GM21737 (cell line): ENCODE data around the gene ARAP1.

Source experiments
- ATAC-seq: cut with Tn5 transposase; IDR thresholded peaks from one replicate; pipeline ENCODE4 v1.9.1; 2021; ENCODE audit warnings: mild to moderate bottlenecking, moderate library complexity; ENCODE audit not compliant: unreplicated experiment

ARAP1 gene

GRCh38 chr11:72668629-72669347 lies 83.4 kb downstream of the ARAP1 start:
- peak; percentile 82 for ATAC-seq

- no peak for ATAC-seq
Observed at GRCh38 chr11:72665911-72666472, 86.2 kb downstream of the ARAP1 start.

DNA sequence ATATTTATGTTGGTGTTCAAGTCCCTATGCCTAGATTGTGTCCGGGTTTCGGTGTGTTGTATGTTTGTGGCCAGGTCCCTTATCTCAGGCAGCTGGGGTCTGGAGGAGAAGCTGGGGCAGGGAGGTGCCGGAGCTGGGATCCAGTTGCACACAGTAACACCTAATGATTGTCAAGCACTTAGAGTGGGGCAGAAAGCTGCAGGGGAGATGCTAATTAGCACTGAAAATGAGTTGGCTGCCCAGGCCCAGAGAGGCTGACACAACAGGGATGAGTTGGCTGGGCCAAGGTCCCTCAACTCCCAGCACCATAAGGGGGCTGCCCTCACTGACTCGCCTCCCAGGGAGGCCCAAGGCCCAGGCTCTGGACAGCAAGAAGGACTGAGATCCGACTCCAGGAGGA lies 90.2 kb downstream of the ARAP1 start:
- no peak for ATAC-seq

- no peak for ATAC-seq
Observed at GRCh38 chr11:72661486-72661885, 90.7 kb downstream of the ARAP1 start.

DNA sequence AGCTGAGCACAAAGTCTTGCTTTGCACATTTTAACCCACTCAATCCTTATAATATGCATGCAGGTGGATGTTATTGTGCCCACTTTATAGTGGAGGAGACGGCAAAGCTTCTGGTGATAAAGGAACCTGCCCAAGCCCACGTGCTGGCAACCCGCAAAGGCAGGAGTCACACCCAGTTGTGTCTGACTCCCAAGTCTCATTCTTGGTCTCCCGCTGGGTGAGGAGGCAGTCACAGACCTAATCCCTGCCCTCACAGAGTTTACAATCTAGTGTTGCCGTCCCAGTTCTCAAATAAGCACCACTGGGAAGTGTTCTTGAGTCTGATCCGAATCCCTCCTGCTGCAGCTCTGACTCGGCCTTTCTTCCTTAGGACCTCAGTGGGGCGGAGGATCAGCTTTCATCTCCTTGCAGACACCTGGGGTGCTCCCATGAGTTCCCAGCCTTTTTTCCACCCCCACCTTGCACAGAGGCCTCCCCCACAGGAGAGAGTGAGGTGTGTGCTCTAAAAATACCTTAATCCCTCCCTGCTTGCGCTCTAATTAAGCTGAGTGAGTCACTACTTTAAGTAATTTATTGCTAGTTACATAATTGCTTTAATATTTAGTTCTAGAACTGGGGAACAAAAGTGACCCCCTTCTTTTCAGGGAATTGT lies 93.1 kb downstream of the ARAP1 start:
- no peak for ATAC-seq

DNA sequence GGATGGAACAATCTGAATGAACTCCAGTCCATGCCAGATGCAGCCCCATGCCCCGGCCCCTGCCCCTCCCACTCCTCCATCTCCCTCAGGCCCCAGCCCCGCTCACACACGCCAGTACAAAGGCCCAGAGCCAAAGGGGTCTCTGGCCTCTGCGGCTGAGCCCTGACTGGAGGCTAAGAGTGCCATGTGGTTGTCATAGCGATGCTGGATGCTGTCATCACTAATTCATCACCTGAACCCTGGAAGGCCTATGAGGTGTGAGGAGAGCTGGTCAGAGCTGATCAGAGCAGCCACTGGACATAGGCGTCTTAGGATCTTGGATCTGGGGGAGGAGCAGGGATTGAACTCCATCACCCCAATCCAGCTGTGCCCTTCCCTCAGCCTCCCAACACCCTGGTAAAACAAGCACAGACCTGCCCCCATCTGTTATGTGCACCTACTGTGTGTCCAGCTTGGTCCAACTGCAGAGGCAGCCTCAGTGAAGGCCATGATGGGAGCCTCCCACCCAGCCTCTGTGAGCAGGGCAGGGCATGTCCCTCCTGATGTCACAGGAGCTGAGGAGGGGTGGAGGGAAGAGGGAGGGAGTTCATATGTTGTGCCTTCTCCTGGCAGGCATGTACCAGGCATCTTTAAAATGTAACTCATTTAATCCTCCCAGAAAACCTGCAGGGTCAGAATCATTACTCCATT lies 94.7 kb downstream of the ARAP1 start:
- ATAC-seq, result no peak

- no peak for ATAC-seq
Observed at GRCh38 chr11:72655896-72656464, 96.2 kb downstream of the ARAP1 start.

GRCh38 chr11:72655014-72655413 lies 97.2 kb downstream of the ARAP1 start:
- ATAC-seq, result no peak

- ATAC-seq, result no peak
Observed at GRCh38 chr11:72653649-72654048, 98.6 kb downstream of the ARAP1 start.

DNA sequence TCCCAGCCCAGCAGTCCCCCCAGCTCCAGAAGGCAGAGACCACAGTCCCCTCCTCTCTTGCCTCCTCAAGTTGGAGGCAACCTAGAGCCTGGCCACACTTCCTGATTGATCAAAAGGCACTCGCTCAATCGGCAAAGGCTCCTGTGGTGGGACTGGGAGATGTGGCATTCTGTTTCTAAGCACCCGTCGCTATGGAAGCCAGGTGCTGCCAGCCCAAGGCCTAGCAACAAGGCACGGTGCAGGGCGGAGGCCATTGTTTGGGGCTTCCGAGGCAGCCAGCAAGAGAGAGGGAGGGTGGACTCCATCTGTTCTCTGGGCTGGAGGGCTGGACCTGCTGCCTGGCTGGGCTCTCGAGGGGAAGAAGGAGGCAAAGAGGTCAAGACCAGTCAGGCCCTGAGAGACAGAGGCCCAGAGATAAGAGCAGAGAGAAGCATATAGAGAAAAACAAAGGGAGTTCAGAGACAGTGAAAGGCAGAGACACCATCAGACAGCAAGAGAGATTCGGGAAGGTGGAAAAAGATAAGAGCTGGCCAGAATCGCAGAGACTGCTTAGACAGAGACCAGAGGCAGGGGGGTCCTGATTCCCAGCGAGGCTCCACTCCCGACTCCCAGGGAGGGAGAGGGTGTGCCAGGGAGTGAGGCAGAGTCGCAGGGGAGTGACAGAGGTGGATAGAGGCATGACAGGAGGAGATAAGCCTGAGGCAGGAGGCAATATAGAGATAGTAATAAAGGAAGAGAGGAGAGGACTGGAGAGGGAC lies 99.2 kb downstream of the ARAP1 start:
- no peak for ATAC-seq

DNA sequence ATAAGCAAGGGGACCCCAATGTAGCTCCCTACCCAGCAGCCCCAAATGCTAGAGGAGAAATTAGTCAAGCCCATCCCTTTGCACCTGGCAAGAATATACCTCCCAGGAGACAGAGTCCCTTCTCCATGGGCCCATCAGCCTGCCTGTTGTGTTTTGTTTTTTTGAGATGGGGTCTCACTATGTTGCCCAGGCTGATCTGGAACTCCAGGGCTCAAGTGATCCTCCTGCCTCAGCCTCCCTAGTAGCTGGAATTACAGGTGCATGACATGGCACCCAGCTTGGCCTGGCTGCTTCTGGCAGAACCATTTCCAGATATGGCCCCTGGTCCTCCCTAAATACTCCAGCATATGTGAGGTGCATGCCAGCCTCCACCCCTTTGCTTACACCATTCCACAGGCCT lies 100.1 kb downstream of the ARAP1 start:
- no peak for ATAC-seq

- no peak for ATAC-seq
Observed at GRCh38 chr11:72649215-72649976, 102.8 kb downstream of the ARAP1 start.

DNA sequence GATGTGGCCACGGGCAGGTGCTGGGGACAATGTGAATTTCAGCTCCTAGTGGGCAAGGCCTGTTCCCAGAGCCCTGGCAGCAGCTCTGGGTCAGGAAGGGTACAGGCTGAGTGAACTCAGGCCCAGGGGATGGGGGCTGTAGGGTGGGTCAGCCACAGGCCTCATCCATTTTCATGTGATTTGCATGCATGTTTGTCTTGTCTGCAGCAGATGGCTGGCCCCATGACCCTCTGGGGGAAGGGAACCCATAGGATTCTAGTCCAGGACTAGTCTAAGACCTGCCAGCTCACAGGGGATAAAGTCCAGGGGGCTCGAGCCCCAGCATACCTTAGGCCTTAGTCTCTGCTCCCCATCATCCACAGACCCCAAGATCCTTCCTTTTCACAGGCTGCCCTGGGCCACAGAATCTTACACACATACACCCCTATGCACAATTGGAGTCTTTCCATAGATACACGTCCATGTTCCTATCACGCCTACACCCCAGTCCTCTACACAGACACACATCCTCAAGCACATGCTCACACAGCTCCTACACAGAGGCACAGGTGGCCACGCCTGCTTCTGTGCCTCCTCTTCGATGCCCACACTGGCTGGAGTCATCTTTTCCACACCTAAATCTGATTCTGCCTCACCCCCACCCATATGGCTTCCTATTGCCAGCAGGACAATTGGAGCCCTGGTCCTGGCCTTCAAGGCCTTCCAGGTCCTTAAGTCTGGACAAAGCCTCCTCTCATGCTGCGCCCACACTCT lies 103.6 kb downstream of the ARAP1 start:
- no peak for ATAC-seq

DNA sequence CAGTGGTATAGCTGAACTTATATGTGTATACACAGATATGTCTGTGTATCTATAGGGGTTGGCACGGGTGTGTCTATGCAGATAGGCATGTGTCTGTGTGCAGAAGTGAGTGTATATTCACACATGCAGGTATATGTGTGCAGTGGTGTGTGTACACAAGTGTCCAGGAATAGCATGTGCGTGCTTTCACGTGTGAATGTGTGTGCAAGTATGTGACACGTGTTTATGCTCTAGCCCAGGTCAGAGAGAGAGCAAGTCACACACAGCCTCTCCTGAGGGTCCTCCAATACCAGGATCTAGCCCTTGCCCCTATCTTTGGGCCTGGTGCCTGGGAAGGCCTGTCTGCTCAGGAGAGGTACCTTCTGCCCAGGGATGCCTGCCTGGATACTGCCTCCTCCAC lies 104.3 kb downstream of the ARAP1 start:
- no peak for ATAC-seq

DNA sequence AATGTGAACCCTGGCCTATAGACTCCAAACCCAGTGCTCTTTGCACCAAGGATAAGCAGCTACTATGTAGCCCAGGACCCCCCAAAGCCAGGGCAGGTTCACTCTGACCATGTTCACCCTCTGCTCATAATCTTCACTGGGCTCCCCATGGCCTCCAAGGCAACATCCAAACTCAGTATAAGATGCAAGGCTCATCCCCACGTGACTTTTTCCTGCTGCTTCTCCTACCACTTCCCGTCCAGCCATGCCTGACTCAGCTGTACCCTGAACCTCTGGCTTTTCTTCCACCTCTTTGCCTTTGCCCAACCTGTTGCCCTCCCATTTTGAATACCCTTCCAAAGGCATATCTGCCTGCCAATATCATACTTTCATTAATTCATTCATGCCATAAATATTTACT lies 105.7 kb downstream of the ARAP1 start:
- no peak for ATAC-seq

- ATAC-seq, result no peak
Observed at GRCh38 chr11:72646024-72646423, 106.2 kb downstream of the ARAP1 start.

DNA sequence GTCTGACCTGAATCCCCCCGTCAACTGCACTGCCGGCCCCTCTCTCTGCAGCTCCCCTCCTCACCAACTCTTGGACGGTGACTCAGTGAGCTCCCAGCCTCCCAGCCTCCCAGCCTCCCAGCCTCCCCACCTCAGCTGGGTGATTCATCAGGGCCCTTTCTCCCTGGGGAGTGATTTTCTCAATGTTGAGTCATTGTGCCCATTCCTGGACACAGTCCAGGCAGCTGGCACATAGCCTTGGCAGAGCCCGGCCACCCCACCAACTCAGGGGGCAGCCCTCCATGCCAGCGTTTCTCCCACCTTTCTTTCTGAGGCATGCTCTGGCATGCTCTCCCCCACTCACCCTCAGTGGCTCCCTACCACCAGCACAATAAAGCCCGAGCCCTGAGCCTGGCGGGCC lies 108.7 kb downstream of the ARAP1 start:
- no peak for ATAC-seq

DNA sequence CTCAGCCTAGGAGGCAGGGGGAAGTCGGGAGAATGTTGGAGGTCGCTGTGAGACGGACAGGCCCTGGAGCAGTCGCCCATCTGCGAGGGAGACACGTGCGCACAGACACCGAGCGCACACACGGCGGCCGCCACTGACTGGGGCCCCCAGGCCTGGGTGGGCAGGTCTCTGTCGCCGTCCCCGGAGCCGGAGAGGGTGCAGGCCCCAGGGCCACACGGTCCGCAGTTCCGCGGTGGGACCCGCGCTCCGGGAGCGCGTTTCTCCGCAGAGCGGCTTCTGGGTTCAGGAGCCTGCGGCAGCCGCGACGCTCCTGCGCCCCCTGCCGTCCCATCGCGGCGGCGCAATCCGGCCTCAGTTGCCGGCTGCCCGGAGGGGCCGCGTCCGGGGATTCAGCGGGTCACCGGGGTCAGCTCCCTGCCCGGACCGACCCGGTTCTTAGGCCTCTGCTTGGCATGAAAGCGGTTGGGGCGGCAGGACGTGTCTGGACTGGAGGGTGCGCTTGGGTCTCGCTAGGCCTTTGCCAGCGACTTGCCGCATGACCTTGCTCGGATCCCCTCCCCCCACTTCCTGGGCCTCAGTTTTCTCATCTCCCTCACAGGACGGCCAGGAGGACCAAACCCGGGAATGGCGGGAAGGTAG lies 109.2 kb downstream of the ARAP1 start:
- no peak for ATAC-seq
